Caki2 (cell line): ENCODE results near the gene SLC25A41. TPM values are rescaled to one million over a fixed set of nuclear protein-coding genes. Genes with fewer than 3 reads are reported as not detected.

Experiments
- DNase-seq: peaks from one replicate; pipeline ENCODE4 v3.0.0-alpha.2; 2015; ENCODE audit warnings: low read depth
- in situ Hi-C: cut with HindIII; loops from 2 replicates; pipeline ENCODE4 v1.10.0; 2016; ENCODE audit warnings: low sequenced_read_pairs, low pct_unique_long_range_greater_than_20kb, mixed read lengths
- total RNA-seq: library from RNA; depleted of rRNA; stranded (reverse); fragments of >200 nt; shearing (Covaris generic); gene quantifications from 2 replicates; pipeline ENCODE4 v1.2.3, GENCODE V29; 2014; ENCODE audit warnings: low replicate concordance; rRNA removed

SLC25A41 gene
- total RNA-seq, result not detected in 2 replicates

DNA sequence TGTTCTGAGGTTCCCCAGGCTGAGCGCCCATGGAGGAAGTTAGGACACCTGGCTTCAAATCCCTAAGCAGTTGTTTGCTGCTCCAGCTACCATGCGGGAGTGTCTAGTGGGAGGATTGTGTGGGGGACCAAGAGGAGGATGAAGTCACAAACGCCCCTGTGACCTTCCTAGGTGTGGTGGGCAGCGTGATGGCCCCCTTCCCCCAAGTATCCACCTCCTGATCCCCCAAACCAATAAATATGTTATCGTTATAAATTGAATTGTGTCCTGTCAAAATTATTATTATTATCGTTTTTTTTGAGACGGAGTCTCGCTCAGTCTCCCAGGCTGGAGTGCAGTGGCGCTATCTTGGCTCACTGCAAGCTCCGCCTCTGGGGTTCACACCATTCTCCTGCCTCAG is at the start of gene SLC25A41:
SLC25A41 (minus strand) TSS at position 101 of the 400 bp plus-strand sequence; CDS start at position 31, 70 bp downstream.
- in situ Hi-C loops, result no loop called here
- no peak for DNase-seq

DNA sequence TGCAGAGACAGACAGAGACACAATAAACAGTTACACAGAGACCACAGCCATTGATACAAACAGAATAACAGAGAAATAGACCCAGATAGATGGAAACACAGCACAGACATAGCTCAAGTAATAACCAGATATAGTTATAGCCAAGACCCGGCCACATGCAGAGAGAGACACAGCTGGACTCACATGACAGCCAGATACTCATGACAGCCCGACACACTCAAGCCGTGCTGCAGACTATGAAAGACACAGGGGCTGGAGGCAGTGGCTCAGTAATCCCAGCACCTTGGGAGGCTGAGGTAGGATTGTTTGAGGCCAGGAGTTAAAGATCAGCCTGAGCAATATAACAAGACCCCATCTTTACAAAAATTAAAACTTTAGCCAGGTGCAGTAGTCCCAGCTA is 49.7 kb upstream of the SLC25A41 start:
- in situ Hi-C loops, result no loop called here
- DNase-seq, result no peak

DNA sequence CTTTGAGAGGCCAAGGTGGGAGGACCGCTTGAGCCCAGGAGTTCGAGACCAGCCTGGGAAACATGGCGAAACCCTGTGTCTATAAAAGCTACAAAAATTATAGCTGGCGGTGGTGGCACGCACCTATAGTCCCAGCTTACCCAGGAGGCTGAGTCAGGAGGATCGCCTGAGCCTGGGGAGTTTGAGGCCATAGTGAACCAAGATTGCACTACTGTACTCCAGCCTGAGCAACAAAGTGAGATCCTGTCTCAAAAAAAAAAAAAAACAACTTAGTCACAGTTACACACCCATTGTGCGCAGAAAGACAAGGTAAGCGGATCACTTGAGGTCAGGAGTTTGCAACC is 48.8 kb upstream of the SLC25A41 start:
- in situ Hi-C loops, result no loop called here
- no peak for DNase-seq

DNA sequence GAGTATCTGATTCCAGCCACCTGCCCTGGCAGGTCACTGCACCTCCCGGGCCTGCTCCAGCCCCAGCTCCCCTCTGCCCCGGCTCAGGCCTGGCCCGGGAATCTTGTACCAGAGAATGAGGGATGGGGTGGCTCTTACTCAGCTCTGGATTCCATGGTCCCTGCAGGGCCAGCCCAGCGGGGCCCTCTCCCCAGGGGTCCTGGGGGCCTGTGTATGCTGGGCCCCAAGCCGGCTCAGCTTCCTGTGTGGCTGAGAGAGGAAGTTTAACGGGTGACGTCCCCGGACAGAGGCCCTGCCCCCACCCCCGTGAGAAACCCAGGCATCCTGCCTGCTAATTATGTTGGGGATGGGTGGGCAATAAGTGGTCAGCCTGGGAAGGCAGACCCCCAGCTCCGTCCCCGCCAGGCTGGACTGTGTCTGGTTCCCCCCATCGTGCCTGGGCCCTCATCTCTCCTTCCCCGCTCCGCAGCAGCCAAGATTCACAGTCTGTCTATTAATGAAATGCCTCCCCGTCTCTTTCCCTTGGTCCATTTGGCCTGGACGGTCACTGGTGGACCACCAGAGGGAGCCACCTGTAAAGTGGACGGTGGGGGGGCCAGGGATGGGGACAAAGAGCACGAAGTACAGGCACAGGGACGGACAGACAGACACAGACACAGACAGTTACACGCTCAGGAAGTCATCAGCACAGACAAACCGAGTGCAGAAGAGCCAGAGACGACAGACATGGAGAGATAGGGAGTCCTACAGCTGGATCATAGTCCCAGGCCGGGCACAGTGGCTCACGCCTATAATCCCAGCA is 48.2 kb upstream of the SLC25A41 start, which contains the start of gene DENND1C:
DENND1C (minus strand) TSS at position 247 of the 802 bp plus-strand sequence; CDS start at position 155, 92 bp downstream.
- DNase-seq, result no peak
- in situ Hi-C loops, result no loop called here

DNA sequence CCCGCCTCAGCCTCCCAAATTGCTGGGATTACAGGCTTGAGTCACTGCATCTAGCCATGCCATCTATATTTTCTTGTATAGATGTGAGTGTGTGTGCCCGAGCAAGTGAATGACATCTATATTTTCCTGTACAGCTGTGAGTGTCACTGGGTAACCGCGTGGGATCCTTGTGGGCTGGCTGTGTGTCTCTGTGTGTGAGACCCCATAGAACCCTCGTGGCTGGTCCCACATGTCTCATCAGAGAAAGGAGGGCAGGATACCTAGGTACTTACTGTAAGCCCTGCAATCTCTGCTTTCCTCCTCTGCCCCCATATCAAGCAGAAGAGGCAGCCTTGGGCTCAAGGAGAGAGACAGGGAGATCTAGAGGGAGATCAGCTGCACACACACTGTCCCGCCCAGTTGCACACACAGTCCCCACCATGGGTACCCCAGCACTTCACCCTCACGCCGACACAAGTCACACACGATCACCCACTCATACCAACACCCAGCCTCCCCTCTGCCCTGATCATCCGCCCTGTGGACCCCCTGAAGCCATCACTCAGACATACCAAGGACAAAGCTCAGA is 47.4 kb upstream of the SLC25A41 start:
- in situ Hi-C loops, result no loop called here
- DNase-seq, result no peak

DNA sequence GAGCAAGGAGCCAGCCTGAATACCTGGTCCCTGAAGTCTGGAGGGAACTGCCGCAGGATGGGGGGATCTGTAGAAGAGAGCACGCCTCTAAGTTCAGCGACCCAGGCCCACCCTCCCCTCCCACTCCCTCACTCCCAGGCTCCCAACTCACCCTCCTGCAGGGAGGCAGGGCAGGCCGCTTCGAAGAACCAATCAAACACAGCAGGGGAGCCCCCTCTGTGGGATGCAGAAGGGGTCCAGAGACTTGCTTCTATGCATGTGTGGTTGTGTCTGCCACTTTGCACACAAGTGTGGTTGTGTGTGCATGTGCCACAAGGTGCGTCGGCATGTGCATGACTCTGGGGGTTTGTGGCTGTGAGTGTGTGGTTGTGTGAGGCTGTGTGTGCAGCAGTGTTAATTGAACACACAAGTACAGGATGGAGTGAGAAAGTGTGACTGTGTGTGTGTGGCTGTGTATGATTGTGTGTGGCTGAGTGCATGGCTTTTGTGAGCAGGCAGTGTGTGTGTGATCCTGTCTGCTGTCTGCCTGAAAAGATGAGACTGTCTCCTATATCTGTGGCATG is 46.4 kb upstream of the SLC25A41 start:
- no peak for DNase-seq
- in situ Hi-C loops, result no loop called here

DNA sequence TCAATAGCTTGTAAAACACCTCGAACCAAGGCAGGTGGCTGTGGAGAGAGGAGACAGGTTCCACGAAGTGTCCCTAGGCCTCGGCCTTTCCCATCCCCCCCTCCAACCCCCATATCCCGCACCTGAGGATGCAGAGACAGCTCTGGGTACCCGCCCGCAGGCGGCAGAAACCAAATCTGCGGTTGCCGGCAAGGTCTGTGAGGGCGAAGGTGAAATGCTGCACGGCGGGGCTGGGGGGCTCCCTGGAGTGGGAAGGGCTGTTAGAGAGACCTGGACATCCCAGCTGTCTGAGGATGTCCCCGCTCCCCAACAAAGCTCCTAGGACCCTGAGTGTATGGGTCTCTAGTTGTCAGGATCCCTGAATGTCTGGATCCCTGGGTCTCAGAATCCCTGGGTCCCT is 45.3 kb upstream of the SLC25A41 start:
- in situ Hi-C loops, result no loop called here
- DNase-seq, result no peak

DNA sequence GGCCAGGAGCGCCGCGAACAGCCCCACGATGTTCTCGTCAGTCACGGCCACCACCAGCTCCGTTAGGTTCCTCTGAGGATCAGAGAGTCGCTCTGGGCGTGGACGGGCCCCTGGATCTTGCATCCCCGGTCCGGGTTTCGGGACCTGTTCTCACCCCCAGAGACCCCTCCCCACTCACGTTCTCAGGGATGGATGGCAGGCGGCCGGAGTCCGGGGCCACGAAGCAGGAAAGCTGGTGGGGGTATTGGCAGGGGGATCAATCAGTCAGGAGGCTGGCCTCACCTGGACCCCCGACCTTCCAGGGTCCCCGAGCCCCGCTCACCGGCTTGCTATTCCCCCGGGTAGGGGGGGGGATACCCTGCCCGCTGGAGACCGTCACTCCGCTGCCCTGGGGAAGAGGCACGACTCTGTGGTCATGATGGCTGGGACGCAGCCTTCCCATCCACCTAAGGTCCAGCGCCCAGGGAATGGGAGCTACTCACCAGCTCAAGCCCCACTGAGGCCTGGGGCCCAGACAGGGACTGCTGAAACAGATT is 43.4 kb upstream of the SLC25A41 start:
- DNase-seq, result no peak
- in situ Hi-C loops, result no loop called here

DNA sequence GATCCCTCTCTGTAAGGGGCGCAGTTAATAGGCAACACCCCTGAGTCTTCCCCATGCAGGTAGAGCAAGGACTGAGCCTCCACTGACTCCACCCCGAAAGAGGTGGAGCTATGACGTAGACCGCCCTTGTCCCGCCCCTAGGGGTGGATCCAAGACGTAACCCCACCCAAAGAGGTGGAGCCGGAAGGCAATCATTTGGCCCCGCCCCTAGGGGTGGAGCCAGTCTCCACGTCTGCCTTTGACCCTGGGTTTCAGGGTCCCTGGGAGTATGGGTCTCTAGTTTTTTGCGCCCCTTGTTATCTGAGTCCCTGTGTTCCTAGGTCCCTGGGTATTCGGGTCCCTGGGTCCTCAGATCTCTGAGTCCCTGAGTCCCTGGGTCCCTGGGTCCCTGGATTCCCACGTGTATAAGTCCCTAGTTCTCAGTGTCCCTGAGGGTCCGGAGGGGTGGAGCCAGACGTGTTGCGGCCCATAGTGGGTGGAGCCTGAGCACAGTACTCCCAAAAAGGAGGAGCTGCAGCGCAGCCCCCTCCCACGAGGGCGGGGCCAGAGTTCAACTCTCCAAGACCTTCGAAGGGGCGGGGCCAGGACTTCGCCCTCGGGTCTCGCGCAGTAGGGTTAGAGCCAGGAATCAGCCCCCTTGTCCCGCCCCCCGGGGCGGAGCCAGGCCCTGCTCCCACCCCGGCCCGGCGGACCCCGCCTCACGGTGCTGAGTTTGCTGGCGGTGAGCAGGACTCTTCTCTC is 42.8 kb upstream of the SLC25A41 start:
- in situ Hi-C loops, result no loop called here
- peak; percentile 95 for DNase-seq

DNA sequence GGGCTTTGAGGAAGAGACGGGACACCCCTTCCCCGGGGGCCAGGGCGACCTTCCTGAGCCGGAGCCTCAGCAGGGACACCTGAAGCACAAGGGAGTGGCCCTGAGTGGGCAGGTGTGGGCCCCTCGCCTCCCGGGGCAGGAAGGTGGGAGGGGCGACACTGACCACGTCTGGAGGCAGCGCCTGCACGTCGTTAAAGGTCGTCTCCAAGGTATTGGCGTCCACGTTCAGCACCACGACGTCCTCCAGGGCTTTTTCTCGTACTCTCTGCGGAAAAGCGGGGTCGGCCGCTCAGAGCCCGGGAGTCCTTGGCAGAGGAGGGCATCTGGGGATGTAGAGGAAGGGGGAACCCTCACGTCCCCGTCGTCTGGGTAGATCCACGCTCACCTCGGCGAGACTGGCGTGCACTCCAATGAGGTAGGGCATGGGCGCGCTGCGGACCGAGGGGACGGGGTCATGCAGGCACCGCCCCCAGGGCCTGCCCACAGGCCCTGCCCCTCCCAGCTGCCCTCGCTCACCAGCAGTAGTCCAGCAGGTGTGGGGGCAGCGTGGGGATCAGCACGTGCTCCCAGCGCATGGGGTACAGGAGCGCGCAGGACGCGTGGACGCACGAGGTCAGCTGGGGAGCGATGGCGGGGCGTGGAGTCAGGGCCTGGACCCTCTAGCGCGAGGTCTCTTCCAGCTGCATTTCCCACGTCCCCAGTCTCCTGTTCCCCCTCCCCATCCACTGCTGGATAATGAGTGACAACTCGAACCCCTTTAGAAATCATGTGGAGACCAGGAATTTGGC is 42.0 kb upstream of the SLC25A41 start:
- in situ Hi-C loops, result no loop called here
- DNase-seq, result no peak

DNA sequence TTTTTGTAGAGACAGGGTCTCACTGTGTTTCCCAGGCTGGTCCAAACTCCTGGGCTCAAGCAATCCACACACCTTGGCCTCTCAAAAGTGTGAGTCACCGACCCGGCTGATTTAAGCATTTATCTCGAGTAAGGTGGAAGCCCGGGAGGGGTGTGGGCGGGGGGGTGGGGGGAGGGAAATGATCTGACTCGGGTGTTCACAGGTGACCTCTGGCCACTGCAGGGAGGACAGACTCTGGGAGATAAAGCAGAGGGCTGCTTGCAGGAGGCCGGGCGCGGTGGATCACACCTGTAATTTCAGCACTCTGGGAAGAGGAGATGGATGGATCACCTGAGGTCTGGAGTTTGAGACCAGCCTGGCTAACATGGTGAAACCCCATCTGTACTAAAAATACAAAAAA is 40.1 kb upstream of the SLC25A41 start:
- in situ Hi-C loops, result no loop called here
- DNase-seq, result no peak

DNA sequence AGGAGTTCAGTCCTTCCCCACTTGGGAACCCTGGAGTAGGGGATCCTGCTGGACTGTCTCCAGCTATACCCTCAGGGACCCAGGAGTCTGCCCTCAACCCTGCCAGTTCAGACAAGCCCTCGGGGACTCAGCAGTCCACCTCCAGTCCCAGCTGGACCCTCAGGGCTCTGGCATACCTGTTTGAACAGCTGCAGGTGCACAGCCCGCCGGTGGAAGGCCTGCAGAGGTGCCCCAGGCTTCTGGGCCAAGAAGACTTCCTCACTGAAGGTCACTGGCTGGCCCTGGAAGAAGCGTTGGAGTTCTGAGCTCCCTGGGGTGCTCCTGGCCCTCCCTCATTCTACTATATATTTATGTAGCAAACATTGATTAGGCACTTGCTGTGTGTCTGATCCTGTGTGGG is 39.1 kb upstream of the SLC25A41 start:
- no peak for DNase-seq
- in situ Hi-C loops, result no loop called here

DNA sequence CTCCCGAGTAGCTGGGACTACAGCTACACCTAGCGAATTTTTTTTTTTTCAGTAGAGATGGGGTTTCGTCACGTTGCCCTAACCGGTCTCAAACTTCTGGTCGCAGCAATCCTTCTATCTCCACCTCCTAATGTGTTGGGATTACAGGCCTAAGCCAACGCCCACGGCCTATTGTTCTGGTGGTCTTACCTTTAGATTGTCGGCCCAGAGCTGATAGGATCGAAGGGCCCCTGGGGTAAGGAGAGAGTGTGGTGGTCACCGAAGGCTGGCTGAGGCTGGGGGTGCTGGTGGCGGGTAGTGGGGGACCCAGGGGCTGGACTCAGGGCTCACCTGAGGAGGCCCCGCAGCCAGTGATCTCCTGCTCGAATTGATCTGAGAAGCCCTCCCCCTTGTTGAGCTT is 37.5 kb upstream of the SLC25A41 start:
- no peak for DNase-seq
- in situ Hi-C loops, result no loop called here

DNA sequence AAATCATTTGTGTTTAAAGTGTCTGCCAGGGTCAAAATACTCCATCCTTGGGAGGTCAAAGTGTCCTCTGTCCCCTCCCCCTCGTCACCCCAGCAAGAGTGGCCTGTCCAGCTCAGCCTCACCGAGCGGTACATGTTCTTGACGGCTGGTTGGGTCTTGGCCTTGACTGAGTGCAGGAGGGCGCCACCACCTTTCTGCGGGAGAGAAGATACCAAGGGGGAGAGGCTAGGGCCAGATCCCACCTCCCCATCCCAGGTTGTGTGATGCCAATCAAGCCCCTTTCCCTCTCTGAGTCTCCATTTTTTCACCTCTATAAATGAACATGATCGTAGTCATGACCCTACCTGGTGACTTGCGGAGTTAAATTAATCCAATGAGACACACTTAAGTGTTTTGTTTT is 36.6 kb upstream of the SLC25A41 start:
- in situ Hi-C loops, result no loop called here
- no peak for DNase-seq

DNA sequence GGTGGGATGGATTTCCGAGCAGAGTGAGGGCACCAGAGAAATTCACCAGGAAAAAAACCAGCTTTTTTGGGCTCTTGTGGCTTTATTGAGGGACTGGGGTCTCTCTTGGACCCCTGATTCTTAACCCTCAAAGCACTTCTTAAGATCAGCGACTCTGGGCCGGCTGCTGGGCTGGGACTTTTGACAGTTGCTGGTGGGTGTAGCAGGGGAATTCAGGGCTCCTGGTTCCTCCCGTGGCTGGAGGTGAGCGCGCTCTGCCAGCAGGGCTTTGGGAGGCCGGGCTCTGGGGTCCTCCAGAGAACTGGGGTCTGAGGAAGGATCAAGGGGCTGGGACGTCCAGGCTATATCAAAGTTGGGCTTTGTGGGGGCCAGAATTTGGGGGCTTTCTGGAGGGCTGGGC is 33.8 kb upstream of the SLC25A41 start:
- no peak for DNase-seq
- in situ Hi-C loops, result no loop called here

DNA sequence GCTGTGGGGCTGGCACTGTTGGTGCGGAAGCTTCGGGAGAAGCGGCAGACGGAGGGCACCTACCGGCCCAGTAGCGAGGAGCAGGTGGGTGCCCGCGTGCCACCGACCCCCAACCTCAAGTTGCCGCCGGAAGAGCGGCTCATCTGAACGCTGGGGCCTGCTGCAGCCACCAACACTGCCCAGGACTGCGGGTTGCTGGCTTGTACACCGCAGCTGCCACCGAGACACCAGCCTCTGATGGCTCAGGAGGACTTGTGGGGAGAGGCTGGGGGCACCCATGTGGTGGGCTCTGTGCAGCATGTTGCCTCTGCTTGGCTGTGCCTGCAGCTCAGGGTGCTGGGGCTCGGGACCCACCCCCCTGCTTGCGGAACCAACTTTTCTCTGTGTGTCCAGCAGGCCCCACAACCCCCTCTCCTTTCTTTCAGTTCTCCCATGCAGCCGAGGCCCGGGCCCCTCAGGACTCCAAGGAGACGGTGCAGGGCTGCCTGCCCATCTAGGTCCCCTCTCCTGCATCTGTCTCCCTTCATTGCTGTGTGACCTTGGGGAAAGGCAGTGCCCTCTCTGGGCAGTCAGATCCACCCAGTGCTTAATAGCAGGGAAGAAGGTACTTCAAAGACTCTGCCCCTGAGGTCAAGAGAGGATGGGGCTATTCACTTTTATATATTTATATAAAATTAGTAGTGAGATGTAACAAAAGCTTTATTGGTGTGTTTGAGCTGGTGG is 33.1 kb upstream of the SLC25A41 start:
- in situ Hi-C loops, result no loop called here
- DNase-seq, result no peak

DNA sequence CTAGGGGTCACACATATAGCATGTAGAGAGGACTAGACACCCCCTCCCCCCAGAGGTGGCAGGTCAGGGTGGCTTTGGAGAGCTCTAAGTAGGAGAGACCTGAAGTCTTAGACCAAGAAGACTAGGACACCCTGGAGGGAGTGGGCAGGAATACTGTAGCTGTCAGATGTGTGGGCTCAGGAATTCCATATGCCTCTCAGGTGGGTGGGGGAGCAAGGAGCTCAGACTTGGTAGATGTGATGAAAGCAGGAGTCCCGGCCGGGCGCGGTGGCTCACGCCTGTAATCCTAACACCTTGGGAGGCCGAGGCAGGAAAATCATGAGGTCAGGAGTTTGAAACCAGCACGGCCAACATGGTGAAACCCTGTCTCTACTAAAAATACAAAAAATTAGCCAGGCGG is 32.1 kb upstream of the SLC25A41 start:
- no peak for DNase-seq
- in situ Hi-C loops, result no loop called here
